ENCODE results near the gene OGN.

The OGN gene

DNA sequence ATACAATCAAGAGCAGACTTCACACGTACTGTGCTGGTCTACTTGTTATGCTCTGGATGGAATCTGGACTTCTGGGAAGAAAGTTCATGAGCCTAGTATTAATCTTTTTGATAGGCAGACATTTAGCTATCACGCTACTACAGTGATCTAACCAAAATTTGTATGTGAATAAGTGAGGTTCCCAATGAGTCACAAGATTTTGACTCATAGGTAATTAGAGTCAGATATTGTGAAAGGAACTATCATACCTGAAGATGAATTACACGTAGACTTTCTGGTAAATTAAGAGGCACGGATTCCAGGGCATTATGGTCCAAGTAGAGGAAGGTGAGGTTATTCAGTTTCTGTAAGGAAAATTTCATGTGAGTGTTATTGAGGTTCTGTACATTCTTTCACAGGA is 18.4 kb downstream of the OGN start:
- no peaks in the 10 kb centered on the region for H3K27me3 ChIP-seq (replicated peaks; ENCODE audit: insufficient read depth, low read length)
- H3K4me1 ChIP-seq (ENCODE audit: low read length): no peaks in the 10 kb centered on the region
- H3K9me2 ChIP-seq (replicated peaks; ENCODE audit: insufficient read depth, low read length): no peaks in the 10 kb centered on the region
- H3K4me2 ChIP-seq (ENCODE audit: low read depth, low read length): no peak overlapping the region
- DNase-seq: no peak
- no peak overlapping the region for H3K27ac ChIP-seq (ENCODE audit: low read length)
- no peaks in the 10 kb centered on the region for H3K36me3 ChIP-seq (replicated peaks; ENCODE audit: insufficient read depth, low read length)
- H2AFZ ChIP-seq (ENCODE audit: low read length): no peak overlapping the region
- no peak overlapping the region for H3K9ac ChIP-seq (ENCODE audit: low read length)
- no peaks in the 10 kb centered on the region for H3F3A ChIP-seq (ENCODE audit: insufficient read depth, low read length)
- no peaks in the 10 kb centered on the region for H3K9me3 ChIP-seq (replicated peaks; ENCODE audit: insufficient read depth, low read length)
- TF ChIP-seq, protein P1, sequence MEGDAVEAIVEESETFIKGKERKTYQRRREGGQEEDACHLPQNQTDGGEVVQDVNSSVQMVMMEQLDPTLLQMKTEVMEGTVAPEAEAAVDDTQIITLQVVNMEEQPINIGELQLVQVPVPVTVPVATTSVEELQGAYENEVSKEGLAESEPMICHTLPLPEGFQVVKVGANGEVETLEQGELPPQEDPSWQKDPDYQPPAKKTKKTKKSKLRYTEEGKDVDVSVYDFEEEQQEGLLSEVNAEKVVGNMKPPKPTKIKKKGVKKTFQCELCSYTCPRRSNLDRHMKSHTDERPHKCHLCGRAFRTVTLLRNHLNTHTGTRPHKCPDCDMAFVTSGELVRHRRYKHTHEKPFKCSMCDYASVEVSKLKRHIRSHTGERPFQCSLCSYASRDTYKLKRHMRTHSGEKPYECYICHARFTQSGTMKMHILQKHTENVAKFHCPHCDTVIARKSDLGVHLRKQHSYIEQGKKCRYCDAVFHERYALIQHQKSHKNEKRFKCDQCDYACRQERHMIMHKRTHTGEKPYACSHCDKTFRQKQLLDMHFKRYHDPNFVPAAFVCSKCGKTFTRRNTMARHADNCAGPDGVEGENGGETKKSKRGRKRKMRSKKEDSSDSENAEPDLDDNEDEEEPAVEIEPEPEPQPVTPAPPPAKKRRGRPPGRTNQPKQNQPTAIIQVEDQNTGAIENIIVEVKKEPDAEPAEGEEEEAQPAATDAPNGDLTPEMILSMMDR (IDR thresholded peaks at IDR 0.05; ENCODE audit: low read length): no peak
- TF ChIP-seq EZH2phosphoT487 (IDR thresholded peaks at IDR 0.05; ENCODE audit: low read length): no peak
- no peak for TF ChIP-seq EZH2 (optimal IDR thresholded peaks at IDR 0.05; ENCODE audit: low read depth, low read length)
- no peaks in the 10 kb centered on the region for H3K79me2 ChIP-seq (ENCODE audit: low read length)
- no peak overlapping the region for H3K4me3 ChIP-seq (ENCODE audit: low read length)
- H4K20me1 ChIP-seq (ENCODE audit: insufficient read depth, low read length): no peaks in the 10 kb centered on the region

- H3F3A ChIP-seq (ENCODE audit: insufficient read depth, low read length): no peaks in the 10 kb centered on the region
- no peak for DNase-seq
- no peak overlapping the region for H3K4me3 ChIP-seq (ENCODE audit: low read length)
- TF ChIP-seq, protein P1 (IDR thresholded peaks at IDR 0.05; ENCODE audit: low read length): no peak
- no peak for TF ChIP-seq EZH2phosphoT487 (IDR thresholded peaks at IDR 0.05; ENCODE audit: low read length)
- no peak for TF ChIP-seq EZH2 (optimal IDR thresholded peaks at IDR 0.05; ENCODE audit: low read depth, low read length)
- H3K9me3 ChIP-seq (replicated peaks; ENCODE audit: insufficient read depth, low read length): no peaks in the 10 kb centered on the region
- no peaks in the 10 kb centered on the region for H3K36me3 ChIP-seq (replicated peaks; ENCODE audit: insufficient read depth, low read length)
- H3K27ac ChIP-seq (ENCODE audit: low read length): no peak overlapping the region
- H3K79me2 ChIP-seq (ENCODE audit: low read length): no peaks in the 10 kb centered on the region
- no peaks in the 10 kb centered on the region for H3K9me2 ChIP-seq (replicated peaks; ENCODE audit: insufficient read depth, low read length)
- no peaks in the 10 kb centered on the region for H3K4me1 ChIP-seq (ENCODE audit: low read length)
- H4K20me1 ChIP-seq (ENCODE audit: insufficient read depth, low read length): no peaks in the 10 kb centered on the region
- H2AFZ ChIP-seq (ENCODE audit: low read length): no peak overlapping the region
- no peaks in the 10 kb centered on the region for H3K27me3 ChIP-seq (replicated peaks; ENCODE audit: insufficient read depth, low read length)
- H3K9ac ChIP-seq (ENCODE audit: low read length): no peak overlapping the region
- H3K4me2 ChIP-seq (ENCODE audit: low read depth, low read length): no peak overlapping the region
Observed at GRCh38 chr9:92385477-92385876, 18.9 kb downstream of the OGN start.

DNA sequence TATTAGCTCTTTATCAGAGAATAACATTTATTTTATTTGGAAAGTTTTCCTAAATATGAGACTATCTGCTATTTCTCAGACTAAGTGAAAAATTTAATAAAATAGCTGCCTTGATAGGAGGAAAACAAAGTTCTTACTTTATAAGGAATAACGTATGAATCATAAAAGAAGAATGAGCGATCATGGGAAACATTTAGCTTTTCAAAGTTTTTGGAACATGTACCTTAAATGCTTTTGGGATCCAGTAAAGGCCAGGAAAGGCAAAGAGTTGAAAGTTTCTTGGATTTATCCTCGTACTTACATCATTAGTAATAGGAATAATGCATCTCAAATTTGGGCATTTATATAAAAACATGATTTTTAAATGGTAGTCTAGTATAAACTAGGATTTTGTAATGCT is 19.4 kb downstream of the OGN start:
- DNase-seq: no peak
- no peak overlapping the region for H3K27ac ChIP-seq (ENCODE audit: low read length)
- H3K4me2 ChIP-seq (ENCODE audit: low read depth, low read length): no peak overlapping the region

More for the DNA sequence above, 19.4 kb downstream of the OGN start:
- no peak overlapping the region for H2AFZ ChIP-seq (ENCODE audit: low read length)
- no peaks in the 10 kb centered on the region for H3K9me2 ChIP-seq (replicated peaks; ENCODE audit: insufficient read depth, low read length)
- TF ChIP-seq, protein P1 (IDR thresholded peaks at IDR 0.05; ENCODE audit: low read length): no peak
- TF ChIP-seq EZH2phosphoT487 (IDR thresholded peaks at IDR 0.05; ENCODE audit: low read length) (no peak), EZH2 (optimal IDR thresholded peaks at IDR 0.05; ENCODE audit: low read depth, low read length) (no peak)
- no peaks in the 10 kb centered on the region for H3K4me1 ChIP-seq (ENCODE audit: low read length)
- H3K9me3 ChIP-seq (replicated peaks; ENCODE audit: insufficient read depth, low read length): no peaks in the 10 kb centered on the region
- no peaks in the 10 kb centered on the region for H4K20me1 ChIP-seq (ENCODE audit: insufficient read depth, low read length)
- no peaks in the 10 kb centered on the region for H3F3A ChIP-seq (ENCODE audit: insufficient read depth, low read length)
- H3K79me2 ChIP-seq (ENCODE audit: low read length): no peaks in the 10 kb centered on the region
- no peak overlapping the region for H3K9ac ChIP-seq (ENCODE audit: low read length)
- no peaks in the 10 kb centered on the region for H3K36me3 ChIP-seq (replicated peaks; ENCODE audit: insufficient read depth, low read length)
- no peak overlapping the region for H3K4me3 ChIP-seq (ENCODE audit: low read length)
- H3K27me3 ChIP-seq (replicated peaks; ENCODE audit: insufficient read depth, low read length): no peaks in the 10 kb centered on the region

Measured in MM.1S (cell line).